Upper lobe of right lung (tissue), 1 donor: ENCODE measurements around the gene UNC5C. TPM values are rescaled to one million over a fixed set of nuclear protein-coding genes. Genes with fewer than 3 reads are reported as not detected.

ENCODE experiments used
- ATAC-seq: fragments of 200-7000 bp; cut with Tn5 transposase; one replicate; pipeline ENCODE4 v1.9.1; 2020; ENCODE audit warnings: mild to moderate bottlenecking, moderate library complexity
- DNase-seq: peaks from one replicate; pipeline ENCODE4 v3.0.0-alpha.2; 2020
- H3K27ac ChIP-seq: fragments of 200-600 bp; one replicate; pipeline ENCODE4 v1.8.0; 2022
- H3K27me3 ChIP-seq: fragments of 200-600 bp; one replicate; pipeline ENCODE4 v1.8.0; 2022; ENCODE audit warnings: mild to moderate bottlenecking
- H3K36me3 ChIP-seq: fragments of 200-600 bp; one replicate; pipeline ENCODE4 v1.8.0; 2022
- H3K4me1 ChIP-seq: fragments of 200-600 bp; one replicate; pipeline ENCODE4 v1.8.0; 2022
- H3K4me3 ChIP-seq: fragments of 200-600 bp; one replicate; pipeline ENCODE4 v1.8.0; 2022; ENCODE audit warnings: mild to moderate bottlenecking
- H3K9me3 ChIP-seq: fragments of 200-600 bp; one replicate; pipeline ENCODE4 v1.8.0; 2022
- intact Hi-C: fragments of 100-400 bp; cut with DNase I; formaldehyde crosslinking; loops from one replicate; pipeline ENCODE4 v1.11.0; 2022
- total RNA-seq: library from RNA; stranded (reverse); fragmentation: NEBNext Ultra II Directional; extraction: Animal tissue kit (Norgen Biotek cat#: 25700); gene quantifications from one replicate; pipeline ENCODE4 v1.2.1, GENCODE V29; 2021
- TF ChIP-seq, protein P1 (sequence below): fragments of 200-600 bp; IDR thresholded peaks from one replicate; pipeline ENCODE4 v1.8.0; 2022; ENCODE audit warnings: antibody characterized with exemption
- donor health status: DM: no; HTN: yes; CAD: no; lungs with severe emphysema.

The UNC5C gene
- total RNA-seq, 1 donor from 2014 or later: 6.7 TPM

DNA sequence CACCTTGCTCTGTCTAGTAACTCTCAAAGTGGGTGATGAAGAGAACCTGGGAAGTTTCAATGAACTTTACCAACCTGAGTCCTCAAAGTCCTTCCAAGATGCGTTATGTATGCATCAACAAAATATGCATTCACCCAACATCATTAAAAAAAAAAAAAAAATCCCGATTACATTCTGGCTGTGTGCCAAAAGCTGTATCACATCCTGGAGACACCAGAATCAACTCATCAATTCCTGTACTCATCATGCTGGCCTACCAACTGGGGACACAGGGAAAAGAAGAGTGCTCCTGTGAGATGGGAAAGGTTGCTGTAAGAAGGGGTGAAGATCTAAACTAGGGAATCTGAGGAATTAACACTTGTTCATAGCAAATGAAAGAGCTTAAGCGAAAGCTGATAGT is 16.5 kb downstream of the UNC5C start:
- no peaks in the 10 kb centered on the region for H3K9me3 ChIP-seq
- H3K4me3 ChIP-seq: no peak overlapping the region
- H3K4me1 ChIP-seq: no peaks in the 10 kb centered on the region
- no peaks in the 10 kb centered on the region for H3K36me3 ChIP-seq
- intact Hi-C loops: no loop called here
- DNase-seq (no peak), ATAC-seq (no peak)
- no peaks in the 10 kb centered on the region for H3K27me3 ChIP-seq
- TF ChIP-seq, protein P1, sequence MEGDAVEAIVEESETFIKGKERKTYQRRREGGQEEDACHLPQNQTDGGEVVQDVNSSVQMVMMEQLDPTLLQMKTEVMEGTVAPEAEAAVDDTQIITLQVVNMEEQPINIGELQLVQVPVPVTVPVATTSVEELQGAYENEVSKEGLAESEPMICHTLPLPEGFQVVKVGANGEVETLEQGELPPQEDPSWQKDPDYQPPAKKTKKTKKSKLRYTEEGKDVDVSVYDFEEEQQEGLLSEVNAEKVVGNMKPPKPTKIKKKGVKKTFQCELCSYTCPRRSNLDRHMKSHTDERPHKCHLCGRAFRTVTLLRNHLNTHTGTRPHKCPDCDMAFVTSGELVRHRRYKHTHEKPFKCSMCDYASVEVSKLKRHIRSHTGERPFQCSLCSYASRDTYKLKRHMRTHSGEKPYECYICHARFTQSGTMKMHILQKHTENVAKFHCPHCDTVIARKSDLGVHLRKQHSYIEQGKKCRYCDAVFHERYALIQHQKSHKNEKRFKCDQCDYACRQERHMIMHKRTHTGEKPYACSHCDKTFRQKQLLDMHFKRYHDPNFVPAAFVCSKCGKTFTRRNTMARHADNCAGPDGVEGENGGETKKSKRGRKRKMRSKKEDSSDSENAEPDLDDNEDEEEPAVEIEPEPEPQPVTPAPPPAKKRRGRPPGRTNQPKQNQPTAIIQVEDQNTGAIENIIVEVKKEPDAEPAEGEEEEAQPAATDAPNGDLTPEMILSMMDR: no peak
- no peak overlapping the region for H3K27ac ChIP-seq

DNA sequence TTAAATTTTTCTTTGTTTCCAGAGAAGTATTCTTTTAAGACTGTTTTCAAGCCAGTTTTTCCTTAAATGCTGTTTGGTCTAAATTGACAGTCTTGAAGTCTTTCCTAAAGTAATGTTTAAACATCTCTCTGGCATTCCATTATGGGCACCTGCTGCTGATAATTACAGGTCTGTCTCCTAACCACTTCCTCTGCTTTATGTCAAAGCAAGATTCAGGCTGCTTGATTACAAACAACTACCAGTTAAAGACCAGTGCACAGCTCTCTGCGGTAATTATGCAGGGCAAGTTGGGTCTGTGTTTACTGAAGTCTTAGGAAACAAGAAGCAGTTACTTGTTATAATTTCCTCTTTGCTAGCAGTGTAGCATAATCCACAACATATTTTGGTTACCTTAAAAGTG is 17.6 kb downstream of the UNC5C start:
- TF ChIP-seq, protein P1: no peak
- intact Hi-C loops: no loop called here
- no peak for ATAC-seq

DNA sequence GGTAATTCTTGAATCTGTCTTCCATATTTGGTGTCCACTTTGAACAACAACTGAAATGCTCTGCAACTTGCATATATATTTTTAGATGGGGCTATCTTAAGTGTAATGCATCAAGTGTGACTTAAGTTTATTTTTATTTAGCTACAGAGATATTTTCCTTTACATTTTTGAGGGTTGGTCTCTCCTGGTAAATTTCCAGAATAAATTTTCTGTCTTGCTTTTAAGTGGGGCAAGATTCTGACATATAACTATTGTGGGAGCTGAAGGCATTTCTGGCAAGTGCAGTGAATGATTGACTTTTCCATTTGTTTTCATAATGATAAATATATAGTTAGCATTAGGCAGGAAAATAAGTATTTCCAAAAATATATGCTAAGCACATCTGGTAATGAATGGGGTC is 18.8 kb downstream of the UNC5C start:
- H3K4me3 ChIP-seq: no peak overlapping the region
- TF ChIP-seq, protein P1: no peak
- DNase-seq (no peak), ATAC-seq (no peak)
- H3K36me3 ChIP-seq: no peaks in the 10 kb centered on the region
- H3K27ac ChIP-seq: no peak overlapping the region
- no peaks in the 10 kb centered on the region for H3K9me3 ChIP-seq
- intact Hi-C loops: no loop called here
- no peaks in the 10 kb centered on the region for H3K27me3 ChIP-seq
- H3K4me1 ChIP-seq: no peaks in the 10 kb centered on the region

More for the DNA sequence above, 17.6 kb downstream of the UNC5C start:
- Histone ChIP-seq H3K9me3 (no peaks in the 10 kb centered on the region), H3K4me1 (no peaks in the 10 kb centered on the region), H3K27me3 (no peaks in the 10 kb centered on the region), H3K4me3 (no peak overlapping the region), H3K36me3 (no peaks in the 10 kb centered on the region), H3K27ac (no peak overlapping the region)
- no peak for DNase-seq

DNA sequence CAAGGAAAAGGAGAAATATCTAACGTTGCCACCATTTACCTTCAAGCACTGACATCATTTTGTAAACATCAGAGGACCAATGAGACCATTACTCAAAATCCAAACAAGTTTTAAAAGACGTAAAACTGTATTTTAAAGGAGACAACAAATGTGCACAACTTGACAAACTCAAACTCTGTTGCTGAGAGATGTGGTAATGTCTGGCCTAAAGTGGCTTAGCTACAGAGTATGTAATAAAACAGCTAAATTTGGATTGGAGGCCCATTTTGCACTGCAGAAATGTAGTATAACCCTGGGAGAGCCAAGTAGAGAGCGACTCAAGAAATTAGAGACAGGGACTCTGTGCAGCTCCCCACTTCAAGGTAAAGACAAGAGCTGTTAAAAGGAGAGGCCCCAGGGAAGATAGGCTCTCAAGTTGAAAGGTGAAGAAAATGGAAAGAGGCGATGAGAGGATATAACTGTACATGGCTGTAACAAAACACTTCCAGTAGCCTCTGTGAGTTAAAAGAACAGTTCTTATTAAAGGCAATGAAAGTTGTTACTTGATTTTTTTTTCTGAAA is 20.3 kb downstream of the UNC5C start:
- Histone ChIP-seq H3K9me3 (no peaks in the 10 kb centered on the region), H3K4me1 (no peaks in the 10 kb centered on the region), H3K27ac (no peak overlapping the region), H3K4me3 (no peak overlapping the region), H3K36me3 (no peaks in the 10 kb centered on the region), H3K27me3 (no peaks in the 10 kb centered on the region)
- DNase-seq (no peak), ATAC-seq (peak; percentile 38)
- intact Hi-C loops: no loop called here
- TF ChIP-seq, protein P1: no peak

DNA sequence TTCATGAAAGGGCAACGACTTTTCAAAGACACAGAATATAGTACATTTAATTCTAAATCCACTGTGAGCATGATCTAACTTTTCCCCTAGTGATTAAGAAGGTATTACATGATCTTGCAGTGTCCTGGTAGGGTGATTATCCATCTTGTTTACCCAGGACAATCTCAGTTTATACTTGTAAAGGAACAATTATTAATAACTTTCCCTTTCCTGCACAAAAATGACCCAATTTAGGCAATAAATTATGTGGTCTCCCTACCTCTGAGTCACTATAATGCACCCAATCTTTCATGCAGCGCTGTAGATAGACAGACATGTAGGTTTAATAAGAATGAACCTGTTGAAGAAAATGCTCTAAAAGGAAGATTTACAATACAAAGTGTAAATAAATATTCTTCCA is 22.7 kb downstream of the UNC5C start:
- Histone ChIP-seq H3K27me3 (no peaks in the 10 kb centered on the region), H3K27ac (no peak overlapping the region), H3K4me1 (no peaks in the 10 kb centered on the region), H3K9me3 (no peaks in the 10 kb centered on the region), H3K36me3 (no peaks in the 10 kb centered on the region), H3K4me3 (no peak overlapping the region)
- intact Hi-C loops: no loop called here
- DNase-seq: no peak
- TF ChIP-seq, protein P1: no peak
- no peak for ATAC-seq

DNA sequence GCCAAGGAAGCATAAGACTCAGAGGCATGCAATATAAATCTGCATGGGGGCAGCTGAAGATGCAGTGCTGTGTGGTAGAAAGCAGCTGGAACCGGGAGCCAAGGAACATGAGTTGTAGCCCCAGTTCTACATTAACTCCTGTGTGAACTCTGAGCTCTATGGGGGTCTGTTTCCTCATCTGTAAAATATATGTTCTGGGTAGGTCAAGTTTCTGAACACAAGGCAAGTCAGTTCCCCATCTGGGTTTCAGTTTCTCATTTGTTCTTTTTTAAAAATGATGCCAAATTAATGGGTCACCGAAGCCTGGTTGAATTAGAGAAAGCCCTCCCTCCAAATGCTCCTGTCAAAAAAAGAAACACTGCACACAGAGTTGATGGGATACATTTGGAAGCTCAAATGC is 24.0 kb downstream of the UNC5C start:
- Histone ChIP-seq H3K36me3 (no peaks in the 10 kb centered on the region), H3K9me3 (no peaks in the 10 kb centered on the region), H3K27ac (no peak overlapping the region), H3K27me3 (no peaks in the 10 kb centered on the region), H3K4me1 (no peaks in the 10 kb centered on the region), H3K4me3 (no peak overlapping the region)
- DNase-seq: no peak
- intact Hi-C loops: no loop called here
- no peak for ATAC-seq
- TF ChIP-seq, protein P1: no peak
